ENCODE measurements around the gene AKR1B15. TPM values are rescaled to one million over a fixed set of nuclear protein-coding genes. Genes with fewer than 3 reads are reported as not detected.

Gene AKR1B15
- total and polyA plus RNA-seq, 12 donors = not detected

- no peaks in the 10 kb centered on the region for H3K9me3 ChIP-seq
- no peaks in the 10 kb centered on the region for H3K36me3 ChIP-seq
- TF ChIP-seq CTCF (IDR thresholded peaks at IDR 0.05) = no peak
- no peaks in the 10 kb centered on the region for H3K27me3 ChIP-seq
- H3K27ac ChIP-seq = no peak overlapping the region
- WGBS, 2 donors = 71 to 81% methylated on average over 3 of the region's 3 CpGs
- intact Hi-C loops (cut with DNase I) = no loop called here
- DNase-seq = no peak
- no peak overlapping the region for H3K4me3 ChIP-seq
- ATAC-seq = peak in 1 of 8 donors; percentile 39
- H3K4me1 ChIP-seq = peaks cover 0 to 8% (median 0%) of the 10 kb centered on the region in 9 donors
Measured at GRCh38 chr7:134504660-134505164, 44.2 kb upstream of the AKR1B15 start.

DNA sequence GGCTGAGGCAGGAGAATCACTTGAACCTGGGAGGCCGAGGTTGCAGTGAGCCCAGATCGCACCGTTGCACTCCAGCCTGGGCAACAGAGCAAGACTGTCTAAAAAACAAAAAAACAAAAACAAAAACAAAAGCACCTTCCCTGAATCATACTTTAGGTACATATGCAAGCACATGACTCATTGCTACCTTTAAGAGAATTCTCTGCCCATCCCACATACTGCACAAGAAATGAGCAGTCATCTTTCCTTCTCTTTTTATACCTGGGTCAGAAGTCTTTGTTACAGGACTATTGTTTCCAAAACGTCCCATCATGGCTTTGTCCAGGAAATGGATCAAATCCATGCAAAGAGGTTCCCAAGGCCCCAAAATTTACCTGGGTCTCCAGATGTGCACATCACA is 43.1 kb upstream of the AKR1B15 start:
- Histone ChIP-seq H3K36me3 (no peaks in the 10 kb centered on the region), H3K4me1 (peaks cover 0 to 8% (median 0%) of the 10 kb centered on the region in 9 donors), H3K27ac (no peak overlapping the region), H3K4me3 (no peak overlapping the region), H3K9me3 (no peaks in the 10 kb centered on the region), H3K27me3 (no peaks in the 10 kb centered on the region)
- DNase-seq (no peak), ATAC-seq (no peak)
- WGBS, 2 donors = 81 to 91% methylated on average over 4 of the region's 4 CpGs
- intact Hi-C loops (cut with DNase I) = no loop called here
- TF ChIP-seq CTCF (IDR thresholded peaks at IDR 0.05) = no peak

DNA sequence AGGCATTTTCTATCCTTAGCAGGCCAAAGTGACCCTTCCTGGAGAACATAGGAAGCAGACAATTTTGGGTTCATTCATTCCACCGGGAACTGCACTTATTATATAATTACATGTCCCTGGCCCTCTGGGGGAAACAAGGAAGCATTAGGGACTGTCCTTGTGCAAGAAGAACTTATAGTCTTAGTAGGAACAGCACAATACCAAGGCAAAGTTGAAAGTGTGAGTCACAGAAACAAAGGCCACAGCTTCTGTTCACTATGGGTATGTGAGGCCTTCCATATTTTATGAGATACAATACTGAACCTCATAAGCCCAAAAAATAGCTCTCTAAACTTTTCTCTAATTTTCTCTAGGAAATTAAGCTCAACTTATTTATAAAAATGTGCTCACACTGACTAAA is 39.9 kb upstream of the AKR1B15 start:
- Histone ChIP-seq H3K4me1 (peaks cover 0 to 5% (median 0%) of the 10 kb centered on the region in 9 donors), H3K27me3 (no peaks in the 10 kb centered on the region), H3K27ac (no peak overlapping the region), H3K36me3 (no peaks in the 10 kb centered on the region), H3K9me3 (no peaks in the 10 kb centered on the region), H3K4me3 (no peak overlapping the region)
- 85 to 97% methylated on average over 1 of the region's 1 CpG for WGBS, 2 donors
- TF ChIP-seq CTCF (IDR thresholded peaks at IDR 0.05) = no peak
- DNase-seq (no peak), ATAC-seq (no peak)
- intact Hi-C loops (cut with DNase I) = no loop called here

DNA sequence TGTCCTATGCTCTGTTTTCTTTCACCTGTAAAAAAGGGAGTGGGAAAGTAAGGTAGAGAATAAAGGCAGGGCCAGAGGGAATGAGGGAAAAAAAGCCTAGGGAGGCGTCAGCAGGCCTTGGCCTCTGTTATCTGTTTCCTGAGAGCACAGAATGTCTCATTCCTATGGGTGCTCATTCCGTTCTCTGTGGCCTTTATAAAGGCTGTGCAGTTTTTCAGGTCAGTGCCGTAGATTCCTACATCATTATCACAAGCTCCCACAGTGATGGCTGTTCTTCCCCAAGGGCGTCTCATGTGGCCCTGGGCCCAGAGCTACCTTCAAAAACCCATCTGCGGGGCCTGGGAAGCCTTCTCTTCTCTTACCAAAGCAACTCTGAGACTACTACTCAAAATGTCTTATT is 38.3 kb upstream of the AKR1B15 start:
- DNase-seq = no peak
- Histone ChIP-seq H3K27ac (no peak overlapping the region), H3K27me3 (no peaks in the 10 kb centered on the region), H3K4me1 (peaks cover 0 to 12% (median 4%) of the 10 kb centered on the region in 9 donors), H3K4me3 (no peak overlapping the region), H3K36me3 (no peaks in the 10 kb centered on the region), H3K9me3 (no peaks in the 10 kb centered on the region)
- no peak for ATAC-seq
- 54 to 79% methylated on average over 5 of the region's 5 CpGs for WGBS, 2 donors
- TF ChIP-seq CTCF (IDR thresholded peaks at IDR 0.05) = no peak
- intact Hi-C loops (cut with DNase I) = loop anchor here in 2 of 10 donors (2.0 to 5.0 kb wide), 2 partner anchors 78 to 97 kb away; no protein-coding TSS in a partner anchor
